BLaER1 treated with 17β-estradiol and CSF1 and Interleukin-3, amounts not matched to agents 10 nM and 100 nM (cell line): Measurements from ENCODE around the gene SOX10.

Source experiments
- H3K27ac ChIP-seq, 11 experiments: shearing (Covaris generic); formaldehyde crosslinking; 2 replicates each; pipeline ENCODE4 v1.8.1; 2022
- H3K27me3 ChIP-seq, 11 experiments: shearing (Covaris generic); formaldehyde crosslinking; 2 replicates each; pipeline ENCODE4 v1.8.1; 2022
- H3K36me3 ChIP-seq, 11 experiments: shearing (Covaris generic); formaldehyde crosslinking; 2 replicates each; pipeline ENCODE4 v1.8.1; 2022
- H3K4me1 ChIP-seq, 10 experiments: shearing (Covaris generic); formaldehyde crosslinking; 2 replicates each; pipeline ENCODE4 v1.8.1; 2022
- H3K4me2 ChIP-seq, 11 experiments: shearing (Covaris generic); formaldehyde crosslinking; 2 replicates each; pipeline ENCODE4 v1.8.1; 2022
- H3K4me3 ChIP-seq, 10 experiments: shearing (Covaris generic); formaldehyde crosslinking; 2 replicates each; pipeline ENCODE4 v1.8.1; 2022
- H3K9ac ChIP-seq, 11 experiments: shearing (Covaris generic); formaldehyde crosslinking; 2 replicates each; pipeline ENCODE4 v1.8.1; 2022
- H3K9me3 ChIP-seq, 11 experiments: shearing (Covaris generic); formaldehyde crosslinking; replicated peaks in 1 of 11; 2 replicates each; pipeline ENCODE4 v1.8.1; 2022
- H4K20me1 ChIP-seq, 11 experiments: shearing (Covaris generic); formaldehyde crosslinking; 2 replicates each; pipeline ENCODE4 v1.8.1; 2022
- Cebpa-rat ChIP-seq, 11 experiments: shearing (Covaris generic); IDR thresholded peaks; 2 replicates each; pipeline ENCODE4 v1.8.1; 2022

SOX10 gene

DNA sequence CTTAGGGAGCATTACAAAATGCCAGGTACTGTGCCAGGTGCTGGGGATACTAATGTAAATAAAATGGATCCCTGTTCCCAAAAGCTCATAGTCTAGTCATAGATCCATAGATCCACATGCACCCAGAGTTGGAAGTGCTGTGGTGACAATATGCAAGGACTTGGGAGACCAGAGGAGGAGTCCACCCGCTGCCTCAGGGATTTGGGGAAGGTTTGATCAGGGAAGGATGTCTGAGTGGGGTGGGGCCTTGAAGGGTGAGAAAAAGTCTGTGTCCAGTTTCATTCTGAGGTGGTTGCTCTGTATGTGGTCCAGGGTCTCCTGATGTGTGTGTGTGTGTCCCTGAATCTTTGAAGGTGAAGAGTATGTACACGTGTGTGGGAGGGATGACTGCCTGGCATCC, 9.2 kb downstream of the SOX10 start:
- Histone ChIP-seq H3K9ac (no peak overlapping the region), H3K4me3 (no peak overlapping the region), H4K20me1 (peaks cover 0 to 26% (median 7%) of the 10 kb centered on the region in 11 experiments; a peak in 8 of 22 replicates), H3K9me3 (no peaks in the 10 kb centered on the region), H3K27ac (no peak overlapping the region), H3K4me2 (no peak overlapping the region), H3K36me3 (peaks cover 0 to 32% (median 11%) of the 10 kb centered on the region in 11 experiments; a peak in 13 of 22 replicates), H3K27me3 (no peaks in the 10 kb centered on the region), H3K4me1 (peaks cover 4 to 37% (median 22%) of the 10 kb centered on the region in 10 experiments; a peak in 16 of 20 replicates)
- TF ChIP-seq Cebpa-rat (IDR thresholded peaks at IDR 0.05) = no peak

GRCh38 chr22:37973271-37974170, 10.8 kb downstream of the SOX10 start:
- TF ChIP-seq Cebpa-rat (IDR thresholded peaks at IDR 0.05) = no peak

DNA sequence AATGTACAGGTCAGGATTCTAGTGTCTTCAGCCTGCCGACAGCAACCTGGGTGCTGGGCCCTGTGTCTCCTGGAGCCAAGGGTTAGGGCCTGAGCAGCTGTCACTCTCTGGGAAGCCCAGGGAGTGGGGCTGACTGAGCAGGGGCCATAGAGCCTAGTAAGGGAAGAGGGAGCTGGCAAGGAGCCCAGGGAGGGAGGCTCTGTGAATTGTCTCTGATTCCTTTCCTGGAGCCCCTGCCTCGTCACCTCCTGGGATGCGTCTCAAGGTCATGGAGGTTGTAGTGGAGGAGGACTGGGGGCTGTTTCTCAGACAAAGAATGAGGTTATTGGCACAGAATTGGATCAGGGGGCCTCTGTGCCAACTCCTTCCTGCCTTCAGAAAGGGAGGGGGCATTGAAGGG, 11.8 kb downstream of the SOX10 start:
- H3K4me2 ChIP-seq = no peak overlapping the region
- H3K36me3 ChIP-seq = peaks cover 20 to 55% (median 32%) of the 10 kb centered on the region in 11 experiments
- H3K27ac ChIP-seq = no peak overlapping the region
- no peaks in the 10 kb centered on the region for H3K27me3 ChIP-seq
- no peaks in the 10 kb centered on the region for H3K9me3 ChIP-seq
- no peak for TF ChIP-seq Cebpa-rat (IDR thresholded peaks at IDR 0.05)
- peak overlapping the region in 1 of 11 experiments; percentile 7; a peak in 1 of 22 replicates for H3K9ac ChIP-seq
- peaks cover 0 to 41% (median 17%) of the 10 kb centered on the region in 11 experiments; a peak in 11 of 22 replicates for H4K20me1 ChIP-seq
- no peak overlapping the region for H3K4me3 ChIP-seq
- H3K4me1 ChIP-seq = peaks cover 0 to 19% (median 5%) of the 10 kb centered on the region in 10 experiments; a peak in 10 of 20 replicates

More at GRCh38 chr22:37973271-37974170, 10.8 kb downstream of the SOX10 start:
- Histone ChIP-seq H3K27ac (no peak overlapping the region), H3K4me1 (peaks cover 0 to 20% (median 7%) of the 10 kb centered on the region in 10 experiments; a peak in 12 of 20 replicates), H3K4me3 (no peak overlapping the region), H4K20me1 (peaks cover 0 to 32% (median 7%) of the 10 kb centered on the region in 11 experiments; a peak in 8 of 22 replicates), H3K27me3 (no peaks in the 10 kb centered on the region), H3K9me3 (no peaks in the 10 kb centered on the region), H3K9ac (no peak overlapping the region), H3K36me3 (peaks cover 10 to 48% (median 22%) of the 10 kb centered on the region in 11 experiments), H3K4me2 (no peak overlapping the region)

GRCh38 chr22:37971475-37972434, 12.6 kb downstream of the SOX10 start:
- Histone ChIP-seq H3K4me3 (no peak overlapping the region), H3K36me3 (peaks cover 28 to 63% (median 35%) of the 10 kb centered on the region in 11 experiments), H3K9me3 (no peaks in the 10 kb centered on the region), H3K27me3 (no peaks in the 10 kb centered on the region), H3K4me1 (peaks cover 0 to 17% (median 5%) of the 10 kb centered on the region in 10 experiments; a peak in 9 of 20 replicates), H3K9ac (0 out of 22 replicates have a peak overlapping the region, but pooled peaks of 1 of the 11 experiments have one; percentile 13), H4K20me1 (peaks cover 0 to 49% (median 21%) of the 10 kb centered on the region in 11 experiments; a peak in 13 of 22 replicates), H3K27ac (no peak overlapping the region), H3K4me2 (no peak overlapping the region)
- TF ChIP-seq Cebpa-rat (IDR thresholded peaks at IDR 0.05) = no peak

DNA sequence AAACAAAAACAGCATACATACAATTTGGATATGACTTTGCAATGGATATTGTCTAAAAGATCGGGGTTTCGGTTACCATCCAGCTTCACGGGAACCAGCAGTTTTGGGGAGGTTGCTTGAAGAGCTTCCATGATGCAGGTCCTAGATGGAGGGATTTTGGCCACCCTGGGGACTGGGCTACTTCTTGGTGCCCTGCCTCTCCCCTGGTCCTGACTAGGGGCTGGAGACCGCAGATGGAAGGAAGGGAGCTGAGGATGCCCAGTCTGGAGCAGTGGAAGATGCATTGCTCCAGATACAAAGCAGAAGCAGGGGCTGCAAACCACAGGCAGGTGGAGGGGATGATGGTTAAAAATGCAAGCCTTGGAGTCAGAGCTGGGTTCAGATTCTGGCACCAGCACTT, 13.5 kb downstream of the SOX10 start:
- H3K9me3 ChIP-seq = no peaks in the 10 kb centered on the region
- no peak overlapping the region for H3K4me2 ChIP-seq
- no peak overlapping the region for H3K9ac ChIP-seq
- H3K27me3 ChIP-seq = no peaks in the 10 kb centered on the region
- no peak for TF ChIP-seq Cebpa-rat (IDR thresholded peaks at IDR 0.05)
- H3K4me3 ChIP-seq = no peak overlapping the region
- H3K27ac ChIP-seq = no peak overlapping the region
- H3K36me3 ChIP-seq = peaks cover 36 to 72% (median 44%) of the 10 kb centered on the region in 11 experiments
- H3K4me1 ChIP-seq = peaks cover 0 to 8% (median under 1%) of the 10 kb centered on the region in 10 experiments; a peak in 4 of 20 replicates
- H4K20me1 ChIP-seq = peaks cover 0 to 53% (median 29%) of the 10 kb centered on the region in 11 experiments; a peak in 15 of 22 replicates

- Histone ChIP-seq H3K27ac (no peak overlapping the region), H3K9ac (no peak overlapping the region), H3K4me1 (peaks cover 0 to 8% (median 0%) of the 10 kb centered on the region in 10 experiments; a peak in 3 of 20 replicates), H3K36me3 (peaks cover 49 to 73% (median 62%) of the 10 kb centered on the region in 11 experiments), H3K4me2 (no peak overlapping the region), H3K4me3 (no peak overlapping the region), H3K27me3 (no peaks in the 10 kb centered on the region), H4K20me1 (peaks cover 0 to 73% (median 48%) of the 10 kb centered on the region in 11 experiments; a peak in 20 of 22 replicates), H3K9me3 (no peaks in the 10 kb centered on the region)
- TF ChIP-seq Cebpa-rat (IDR thresholded peaks at IDR 0.05) = no peak
Measured at GRCh38 chr22:37968452-37969251, 15.7 kb downstream of the SOX10 start.

GRCh38 chr22:37967637-37968451, 16.5 kb downstream of the SOX10 start:
- TF ChIP-seq Cebpa-rat (IDR thresholded peaks at IDR 0.05) = no peak
- Histone ChIP-seq H3K27ac (no peak overlapping the region), H3K36me3 (peaks cover 56 to 80% (median 68%) of the 10 kb centered on the region in 11 experiments), H3K9ac (peak overlapping the region in 2 of 11 experiments; percentile 1 to 18; a peak in 2 of 22 replicates), H3K4me2 (no peak overlapping the region), H3K9me3 (no peaks in the 10 kb centered on the region), H3K4me3 (no peak overlapping the region), H3K4me1 (peaks cover 0 to 8% (median 0%) of the 10 kb centered on the region in 10 experiments; a peak in 3 of 20 replicates), H3K27me3 (no peaks in the 10 kb centered on the region), H4K20me1 (peaks cover 0 to 81% (median 55%) of the 10 kb centered on the region in 11 experiments; a peak in 20 of 22 replicates)
